Measurements from ENCODE around the gene TMEM178B.

DNA sequence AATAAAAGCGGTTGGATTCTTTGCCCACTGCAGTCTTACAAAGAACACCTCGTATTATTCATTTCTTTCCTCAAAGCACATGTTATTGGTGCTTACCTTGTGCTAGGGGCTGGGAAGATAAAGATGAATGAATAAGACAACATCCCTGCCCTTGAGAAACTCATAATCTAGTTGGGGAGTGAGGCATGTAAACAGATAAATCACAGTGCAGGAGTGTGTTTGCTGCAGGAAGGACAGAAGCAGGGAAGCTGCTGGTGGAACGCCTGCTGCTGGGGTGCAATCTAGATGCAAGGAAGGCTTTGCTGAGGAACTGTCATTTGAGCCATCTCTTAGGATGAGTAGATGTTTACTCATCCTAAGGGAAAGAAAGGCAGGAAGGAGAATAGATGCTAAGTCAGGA is 135.6 kb downstream of the TMEM178B start:
- TF ChIP-seq, protein P1, sequence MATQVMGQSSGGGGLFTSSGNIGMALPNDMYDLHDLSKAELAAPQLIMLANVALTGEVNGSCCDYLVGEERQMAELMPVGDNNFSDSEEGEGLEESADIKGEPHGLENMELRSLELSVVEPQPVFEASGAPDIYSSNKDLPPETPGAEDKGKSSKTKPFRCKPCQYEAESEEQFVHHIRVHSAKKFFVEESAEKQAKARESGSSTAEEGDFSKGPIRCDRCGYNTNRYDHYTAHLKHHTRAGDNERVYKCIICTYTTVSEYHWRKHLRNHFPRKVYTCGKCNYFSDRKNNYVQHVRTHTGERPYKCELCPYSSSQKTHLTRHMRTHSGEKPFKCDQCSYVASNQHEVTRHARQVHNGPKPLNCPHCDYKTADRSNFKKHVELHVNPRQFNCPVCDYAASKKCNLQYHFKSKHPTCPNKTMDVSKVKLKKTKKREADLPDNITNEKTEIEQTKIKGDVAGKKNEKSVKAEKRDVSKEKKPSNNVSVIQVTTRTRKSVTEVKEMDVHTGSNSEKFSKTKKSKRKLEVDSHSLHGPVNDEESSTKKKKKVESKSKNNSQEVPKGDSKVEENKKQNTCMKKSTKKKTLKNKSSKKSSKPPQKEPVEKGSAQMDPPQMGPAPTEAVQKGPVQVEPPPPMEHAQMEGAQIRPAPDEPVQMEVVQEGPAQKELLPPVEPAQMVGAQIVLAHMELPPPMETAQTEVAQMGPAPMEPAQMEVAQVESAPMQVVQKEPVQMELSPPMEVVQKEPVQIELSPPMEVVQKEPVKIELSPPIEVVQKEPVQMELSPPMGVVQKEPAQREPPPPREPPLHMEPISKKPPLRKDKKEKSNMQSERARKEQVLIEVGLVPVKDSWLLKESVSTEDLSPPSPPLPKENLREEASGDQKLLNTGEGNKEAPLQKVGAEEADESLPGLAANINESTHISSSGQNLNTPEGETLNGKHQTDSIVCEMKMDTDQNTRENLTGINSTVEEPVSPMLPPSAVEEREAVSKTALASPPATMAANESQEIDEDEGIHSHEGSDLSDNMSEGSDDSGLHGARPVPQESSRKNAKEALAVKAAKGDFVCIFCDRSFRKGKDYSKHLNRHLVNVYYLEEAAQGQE (IDR thresholded peaks at IDR 0.05; ENCODE audit: insufficient read depth in 1 of 2, low read depth in 2 of 2, low read length in 2 of 2), result no peak
- TF ChIP-seq SIN3A (IDR thresholded peaks at IDR 0.05; ENCODE audit: borderline replicate concordance, insufficient read depth, low read length), result no peak
- no peak for TF ChIP-seq POLR2AphosphoS5 (IDR thresholded peaks at IDR 0.05; ENCODE audit: low read depth, low read length)

Data from PFSK-1 (cell line).